NOMO-1 (cell line): ENCODE results near the gene ITPR1.

Source experiments
- DNase-seq, 2 experiments: peaks; one replicate each; lab custom pipeline; 2025; ENCODE audit not compliant: unreplicated experiment in 2 of 2; lab: John Stamatoyannopoulos, UW

The ITPR1 gene

DNA sequence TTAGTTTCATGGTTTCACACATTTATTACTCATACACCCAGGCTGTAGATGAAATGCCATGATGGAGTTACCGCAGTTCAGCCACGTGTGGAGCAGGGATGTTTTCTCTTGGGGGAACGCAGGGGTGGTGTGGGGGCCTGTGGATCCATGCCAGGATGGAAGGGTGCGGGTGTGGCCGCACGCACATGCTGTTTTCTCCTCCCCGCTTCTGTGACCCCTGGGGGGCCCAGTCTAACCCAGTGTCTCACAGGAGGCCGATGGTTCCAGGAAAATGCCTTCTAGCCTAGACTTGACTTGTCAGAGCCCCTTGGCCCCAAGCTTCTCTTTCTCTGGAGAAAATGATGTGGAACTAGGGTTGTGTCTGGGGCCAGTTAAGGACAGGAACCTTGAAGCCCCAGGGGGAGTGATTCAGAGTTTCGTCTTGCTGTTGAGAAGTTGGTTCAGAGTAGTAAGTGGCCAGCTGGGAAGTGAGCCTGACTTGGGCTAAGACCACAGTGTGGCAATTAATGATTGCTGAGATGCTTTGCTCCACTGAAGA, 245.7 kb downstream of the ITPR1 start:
- DNase-seq = peak; percentile 84 to 90

DNA sequence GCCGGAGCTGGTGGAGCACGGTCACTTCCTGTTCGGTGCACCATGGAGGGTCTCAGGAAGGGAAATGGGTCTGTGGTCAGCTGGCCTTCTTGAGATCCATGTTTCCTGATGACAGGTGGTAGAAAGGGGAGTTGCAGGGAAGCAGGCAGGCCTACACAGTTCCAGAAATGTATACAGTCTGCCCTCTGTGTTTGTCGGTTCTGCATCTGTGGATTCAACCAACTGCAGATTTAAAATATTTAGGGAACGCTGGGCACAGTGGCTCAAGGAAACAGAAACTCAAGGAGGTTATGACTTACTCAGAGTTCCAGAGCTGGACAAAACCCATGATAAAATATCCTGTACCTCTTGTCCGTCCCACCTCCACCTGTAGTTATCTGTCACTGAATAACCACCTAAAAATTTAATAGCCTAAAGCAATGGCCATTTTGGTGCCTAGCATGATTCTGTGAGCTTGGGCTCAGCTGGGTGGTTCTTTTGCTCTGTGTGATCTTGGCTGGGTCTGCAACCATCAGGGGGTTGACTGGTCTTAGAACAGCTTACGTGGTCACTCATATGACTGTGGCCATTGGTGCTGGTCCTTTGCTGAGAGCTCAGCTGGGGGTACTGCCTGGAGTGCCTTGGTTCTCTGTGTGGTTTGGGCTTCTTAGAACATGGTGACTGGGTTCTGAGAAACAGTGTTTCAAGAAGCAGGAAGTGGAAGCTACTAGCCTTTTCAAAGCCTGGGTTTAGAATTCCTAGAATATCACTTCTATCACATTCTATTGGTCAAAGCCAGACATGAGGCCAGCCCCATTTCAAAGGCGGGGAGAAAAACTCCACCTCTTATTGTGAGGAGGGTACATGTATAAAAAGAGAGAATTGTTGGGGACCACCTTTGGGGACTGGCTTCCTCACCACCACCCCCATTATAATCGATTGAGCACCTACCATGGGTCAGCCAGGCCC, 246.4 kb downstream of the ITPR1 start:
- no peak for DNase-seq

GRCh38 chr3:4740397-4741105, 247.4 kb downstream of the ITPR1 start:
- DNase-seq = no peak

DNA sequence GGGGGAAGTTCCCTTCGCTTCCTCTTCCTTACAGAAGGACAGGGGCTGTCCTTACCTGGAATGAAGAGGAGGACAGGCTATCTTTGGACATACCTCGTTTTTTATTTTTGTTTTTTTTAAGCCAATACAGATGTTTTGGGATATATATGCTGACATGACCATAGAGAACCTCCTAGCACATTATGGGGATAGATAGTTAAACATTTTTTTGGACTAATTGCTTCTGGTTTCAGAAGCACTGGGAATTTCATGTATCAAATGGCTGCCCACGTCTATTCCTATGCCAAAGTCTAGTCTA, 247.9 kb downstream of the ITPR1 start:
- peak in 1 of 2 experiments; percentile 31 for DNase-seq

- DNase-seq = peak; percentile 53
Observed at GRCh38 chr3:4741404-4742307, 248.5 kb downstream of the ITPR1 start.

DNA sequence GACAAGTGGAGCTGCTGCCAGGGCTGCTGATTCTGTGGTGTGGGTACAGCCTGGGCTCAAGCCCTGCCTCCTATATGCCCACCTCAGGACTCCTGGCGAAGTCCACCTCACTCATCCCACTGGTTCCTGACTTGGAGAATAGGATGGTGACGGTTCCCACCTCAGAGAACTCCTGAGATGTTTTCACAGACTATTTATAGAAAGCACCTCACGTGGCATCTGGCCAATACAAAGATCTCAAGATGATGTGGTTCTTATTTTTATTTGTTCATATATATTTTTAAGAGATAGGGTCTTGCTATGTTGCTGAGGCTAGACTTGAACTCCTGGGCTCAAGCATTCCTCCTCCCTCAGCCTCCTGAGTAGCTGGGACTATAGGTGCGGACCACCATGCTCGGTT, 249.2 kb downstream of the ITPR1 start:
- no peak for DNase-seq

DNA sequence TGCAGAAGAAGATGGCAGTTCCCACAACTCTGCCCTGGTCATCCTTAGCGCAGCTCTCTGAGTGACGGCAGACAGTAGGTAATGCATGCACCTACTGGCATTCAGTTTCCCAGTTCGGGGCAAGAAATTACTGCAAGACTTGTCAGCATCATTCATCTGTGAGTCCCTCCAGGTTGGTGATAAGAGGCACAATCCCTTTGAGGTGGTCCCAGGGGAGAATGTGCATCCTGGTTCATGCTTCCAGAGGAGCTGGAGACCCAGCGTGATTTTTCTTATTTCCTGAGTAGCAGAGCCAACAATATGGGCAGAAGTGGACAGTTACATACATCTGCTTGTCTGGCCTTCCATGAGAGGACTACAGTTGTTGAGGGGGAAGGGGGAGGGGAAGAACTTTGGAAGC, 250.2 kb downstream of the ITPR1 start:
- DNase-seq = no peak

DNA sequence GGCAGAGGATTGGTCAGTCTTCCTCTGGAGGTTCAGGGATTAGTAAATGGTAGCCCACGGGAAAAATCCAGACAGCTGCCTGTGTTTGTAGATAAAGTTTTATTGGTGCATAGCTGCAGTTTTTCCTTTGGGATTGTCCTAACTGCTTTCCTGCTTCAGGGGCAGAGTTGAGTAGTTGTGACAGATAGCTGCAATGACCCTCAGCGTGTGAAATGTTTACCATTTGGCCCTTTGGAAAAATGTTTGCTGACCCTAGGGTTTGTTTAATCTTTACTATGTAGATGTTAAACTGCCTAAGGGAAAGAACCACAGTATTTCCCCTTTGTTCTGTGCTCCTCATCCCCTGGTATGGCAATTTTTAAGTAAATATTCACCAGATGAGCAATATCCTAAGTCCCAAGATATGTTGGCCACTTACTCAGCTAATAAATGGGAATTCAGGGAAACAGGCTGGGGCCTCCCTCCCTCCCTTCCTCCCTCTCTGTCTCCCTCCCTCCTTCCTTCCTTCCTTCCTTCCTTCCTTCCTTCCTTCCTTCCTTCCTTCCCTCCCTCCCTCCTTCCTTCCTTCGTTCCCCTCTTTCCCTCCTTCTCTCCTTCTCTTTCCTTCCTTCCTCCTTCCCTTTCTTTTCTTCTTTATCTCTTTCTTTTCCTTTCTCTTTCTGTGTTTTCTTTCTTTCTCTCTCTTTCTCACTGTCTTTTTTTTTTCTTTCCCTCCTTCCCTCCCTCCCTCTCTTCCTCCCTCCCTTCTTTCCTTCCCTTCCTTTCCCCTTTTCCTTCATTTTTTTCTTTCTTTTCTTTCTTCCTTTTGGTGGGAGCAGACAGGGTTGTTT, 251.5 kb downstream of the ITPR1 start:
- no peak for DNase-seq

DNA sequence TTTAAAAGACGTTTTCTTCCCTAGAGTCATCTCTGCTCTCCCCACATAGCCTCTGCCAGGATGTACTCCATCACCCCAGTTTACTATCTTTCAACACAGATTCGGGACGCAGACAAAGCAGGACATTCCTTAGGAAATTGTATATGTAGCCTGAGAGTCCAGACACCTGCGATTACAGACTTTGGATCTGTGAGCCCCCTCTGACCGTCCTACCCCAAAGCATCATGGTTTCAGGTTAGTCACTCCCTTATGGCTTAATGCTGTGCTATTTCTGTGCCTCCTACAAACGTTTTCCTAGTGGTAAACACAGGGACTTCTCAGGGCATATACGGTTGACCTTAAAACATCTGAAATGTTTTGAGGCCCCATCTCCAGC, 252.1 kb downstream of the ITPR1 start:
- no peak for DNase-seq

DNA sequence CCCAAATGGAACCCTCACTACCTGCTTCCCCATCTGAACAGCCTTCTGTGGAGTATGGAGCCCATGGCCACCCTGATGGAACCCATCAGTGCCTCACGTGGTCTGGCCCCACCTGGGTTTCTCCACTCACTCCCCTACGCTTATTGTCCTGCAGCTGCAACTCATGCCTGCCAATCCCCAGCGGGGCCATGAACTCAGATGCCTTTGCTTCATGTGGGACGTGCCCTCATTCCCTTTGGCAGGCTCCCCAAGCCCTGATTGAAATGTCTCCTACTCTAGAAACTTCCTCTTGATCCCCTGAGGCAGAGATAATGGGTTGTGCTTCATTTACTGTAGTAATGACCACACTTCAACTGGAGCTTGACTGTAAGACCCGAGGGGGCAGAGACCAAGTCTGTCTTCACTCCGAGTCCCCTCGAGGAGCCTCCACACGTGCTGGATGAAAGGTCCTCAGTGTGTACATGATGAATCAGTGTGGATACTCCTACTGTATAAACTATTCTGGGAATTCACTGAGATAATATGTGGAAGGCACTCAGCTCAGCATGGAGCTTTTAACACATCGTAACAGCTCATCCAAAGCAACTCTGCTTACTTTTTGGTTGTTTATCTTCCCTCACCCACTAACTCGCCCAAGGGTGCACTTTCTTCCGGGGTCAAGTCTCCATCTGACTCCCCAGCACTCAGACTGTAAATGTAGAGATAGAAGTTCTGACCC, 253.3 kb downstream of the ITPR1 start:
- no peak for DNase-seq

DNA sequence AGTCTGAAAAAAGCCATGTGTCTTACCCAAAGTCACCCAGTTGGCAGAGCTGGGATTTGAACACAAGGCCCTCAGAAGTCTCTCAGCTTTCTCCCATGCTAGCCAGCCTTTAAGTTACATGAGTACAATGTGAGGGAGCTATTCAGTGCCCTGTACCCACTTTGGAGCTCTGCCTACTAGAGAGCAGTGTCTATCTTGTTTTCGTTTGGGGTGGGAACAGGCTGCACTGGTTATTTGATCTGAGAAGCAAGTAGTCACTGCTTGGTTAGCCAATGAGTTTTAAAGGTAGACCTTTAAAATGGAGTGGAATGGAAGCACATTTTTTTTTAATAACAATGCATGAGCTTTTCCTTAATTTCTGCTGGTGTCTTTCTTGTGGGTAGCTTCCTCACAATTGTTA, 255.0 kb downstream of the ITPR1 start:
- no peak for DNase-seq

DNA sequence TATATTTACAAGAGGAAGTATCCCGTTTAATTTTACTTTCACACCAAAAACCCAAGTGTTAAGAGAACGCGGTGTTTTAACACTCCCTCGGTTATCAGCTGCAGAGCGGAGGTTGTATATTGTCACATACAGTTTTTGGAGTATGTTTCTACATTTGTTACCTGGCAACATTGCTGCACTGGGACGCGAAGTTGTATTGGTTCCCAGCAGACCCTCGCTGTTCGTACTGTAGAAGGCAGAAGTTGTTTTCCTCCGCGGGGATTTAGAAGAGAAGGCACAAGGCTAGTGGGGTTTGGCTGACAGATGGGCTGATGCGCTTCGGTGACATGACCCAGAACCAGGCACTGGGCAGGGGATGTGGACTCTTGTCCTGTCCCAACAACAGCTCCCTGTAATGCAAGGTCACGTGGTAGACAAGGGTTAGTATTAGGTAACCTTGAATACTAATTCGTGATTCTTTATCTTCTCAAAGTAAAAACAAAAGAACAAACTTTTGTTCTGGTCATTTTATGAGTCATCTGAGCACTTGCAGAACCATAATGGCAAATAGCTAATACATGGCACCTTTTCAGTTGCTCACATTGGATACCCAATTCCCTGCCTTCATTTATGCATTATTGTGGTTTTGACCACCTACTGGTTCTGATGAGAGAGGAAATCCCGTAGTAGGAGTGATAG, 255.7 kb downstream of the ITPR1 start:
- DNase-seq = peak; percentile 49 to 66

GRCh38 chr3:4749567-4750002, 256.4 kb downstream of the ITPR1 start:
- DNase-seq = no peak

GRCh38 chr3:4750306-4750968, 257.3 kb downstream of the ITPR1 start:
- peak; percentile 14 to 51 for DNase-seq

DNA sequence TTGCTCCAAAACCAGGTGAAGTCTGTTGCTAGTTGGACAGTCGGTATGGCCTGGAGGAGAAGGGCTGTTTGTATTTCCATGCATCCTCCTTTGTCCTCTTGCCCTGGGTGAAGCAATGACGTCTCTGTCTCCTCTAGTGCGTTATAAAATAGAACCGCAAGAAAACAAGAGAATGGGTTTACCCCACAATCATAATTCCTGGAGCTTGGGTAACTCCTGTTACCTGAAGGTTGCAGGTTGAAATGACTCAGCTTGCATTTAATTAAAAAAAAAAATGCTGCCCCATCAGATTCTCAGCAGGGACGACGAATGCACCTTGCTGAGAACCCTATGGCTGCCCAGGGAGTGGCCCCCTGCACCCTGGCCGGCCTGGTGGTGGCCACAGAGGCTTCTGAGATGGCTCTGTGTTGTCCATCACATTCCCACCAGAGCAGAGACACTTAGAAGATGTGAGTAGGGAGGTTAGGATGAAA, 257.9 kb downstream of the ITPR1 start:
- DNase-seq = peak; percentile 32 to 44

DNA sequence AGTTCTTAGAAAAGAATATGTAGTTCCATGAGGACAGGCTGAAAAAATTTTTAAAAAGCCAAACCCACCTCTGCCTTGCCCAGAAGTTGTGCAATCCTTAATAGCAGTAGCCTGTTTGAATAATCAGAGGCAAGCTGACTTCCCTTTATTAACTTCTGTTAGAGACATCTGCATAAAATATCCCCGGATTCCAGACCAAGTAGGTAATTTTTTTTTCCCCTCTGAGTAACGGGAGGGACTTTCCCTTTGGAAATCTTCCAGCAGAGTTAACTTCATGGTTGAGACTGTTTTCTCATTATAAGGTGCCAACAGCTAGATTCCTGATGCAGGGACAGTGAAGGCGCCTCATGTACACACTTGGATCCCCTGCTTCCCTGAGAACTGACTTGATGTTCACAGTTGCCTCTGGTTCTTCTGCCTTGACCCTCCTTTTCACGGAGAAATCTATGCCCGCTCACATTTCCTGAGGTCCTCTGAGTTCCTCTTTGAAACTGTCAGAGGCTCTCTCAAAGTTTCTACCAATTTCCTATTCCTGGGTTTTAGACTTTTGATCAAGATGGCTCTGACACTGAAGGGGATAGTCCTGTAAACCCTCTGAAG, 258.5 kb downstream of the ITPR1 start:
- DNase-seq = peak; percentile 79 to 92

DNA sequence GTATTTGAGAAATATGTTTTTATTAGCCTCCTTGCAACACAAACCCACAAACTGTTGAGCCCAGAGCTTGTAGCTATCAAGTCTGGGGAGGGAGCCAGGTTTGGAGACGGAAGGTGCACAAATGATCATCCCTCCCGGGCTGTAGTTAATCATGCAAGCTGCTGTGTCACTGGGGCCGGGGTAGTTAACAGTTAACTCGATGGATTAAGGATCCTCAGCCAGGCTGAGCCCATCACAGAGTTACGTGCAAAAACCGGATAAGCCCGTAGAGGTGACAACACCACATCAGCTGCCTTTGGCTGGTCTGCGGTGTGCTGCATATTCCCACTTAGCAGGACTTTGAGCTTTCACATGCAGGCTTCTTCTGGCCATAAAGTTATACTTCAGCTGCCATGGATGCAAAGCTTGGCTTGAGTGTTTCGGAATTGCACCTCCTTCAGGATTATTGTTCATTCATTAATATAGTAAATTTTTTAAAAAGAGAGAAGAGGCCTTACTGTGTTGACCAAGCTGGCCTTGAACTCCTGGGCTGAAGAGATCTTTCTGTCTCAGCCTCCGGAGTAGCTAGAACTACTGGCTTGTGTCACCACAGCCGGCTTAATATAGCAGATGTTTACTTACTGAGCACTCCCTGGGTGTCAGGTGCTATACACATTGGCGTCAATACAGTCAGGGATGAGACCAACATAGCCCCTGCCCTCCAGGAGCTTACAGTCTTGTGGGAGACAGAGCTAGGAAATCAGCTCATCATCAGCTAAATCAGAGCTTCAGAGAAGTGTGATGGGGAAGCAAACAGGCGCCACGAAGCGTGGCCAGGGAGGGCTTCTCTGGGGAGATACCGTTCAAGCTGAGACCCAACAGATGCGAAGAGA, 259.3 kb downstream of the ITPR1 start:
- DNase-seq = peak; percentile 96 to 99
